GM12801 (cell line): Measurements from ENCODE around the gene RNF212B.

ENCODE experiments used
- TF ChIP-seq, protein P1 (sequence below): IDR thresholded peaks from one replicate; pipeline ENCODE4 v1.5.1; 2011; ENCODE audit warnings: control low read depth; ENCODE audit not compliant: insufficient read length; ENCODE audit errors: extremely low read depth

RNF212B gene

DNA sequence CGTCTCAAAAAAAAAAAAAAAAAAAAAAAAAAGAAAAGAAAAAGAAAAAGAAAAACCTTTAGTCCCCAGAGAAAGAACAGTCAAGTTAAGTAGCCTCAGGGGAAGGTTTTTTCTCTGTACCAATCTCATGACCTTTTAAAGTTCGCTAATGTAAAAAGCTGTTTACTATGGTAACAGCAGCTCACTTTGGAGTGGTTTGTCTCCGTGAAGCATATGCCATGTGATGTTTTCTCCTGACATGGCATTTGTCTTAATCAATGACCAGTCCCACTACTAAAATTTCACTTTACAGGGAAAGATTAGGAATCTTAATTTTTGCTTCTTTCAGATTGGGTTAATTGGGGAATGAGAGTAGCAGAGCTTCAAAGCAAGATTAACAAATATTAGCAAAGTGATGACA lies 4.3 kb downstream of the RNF212B start:
- TF ChIP-seq, protein P1, sequence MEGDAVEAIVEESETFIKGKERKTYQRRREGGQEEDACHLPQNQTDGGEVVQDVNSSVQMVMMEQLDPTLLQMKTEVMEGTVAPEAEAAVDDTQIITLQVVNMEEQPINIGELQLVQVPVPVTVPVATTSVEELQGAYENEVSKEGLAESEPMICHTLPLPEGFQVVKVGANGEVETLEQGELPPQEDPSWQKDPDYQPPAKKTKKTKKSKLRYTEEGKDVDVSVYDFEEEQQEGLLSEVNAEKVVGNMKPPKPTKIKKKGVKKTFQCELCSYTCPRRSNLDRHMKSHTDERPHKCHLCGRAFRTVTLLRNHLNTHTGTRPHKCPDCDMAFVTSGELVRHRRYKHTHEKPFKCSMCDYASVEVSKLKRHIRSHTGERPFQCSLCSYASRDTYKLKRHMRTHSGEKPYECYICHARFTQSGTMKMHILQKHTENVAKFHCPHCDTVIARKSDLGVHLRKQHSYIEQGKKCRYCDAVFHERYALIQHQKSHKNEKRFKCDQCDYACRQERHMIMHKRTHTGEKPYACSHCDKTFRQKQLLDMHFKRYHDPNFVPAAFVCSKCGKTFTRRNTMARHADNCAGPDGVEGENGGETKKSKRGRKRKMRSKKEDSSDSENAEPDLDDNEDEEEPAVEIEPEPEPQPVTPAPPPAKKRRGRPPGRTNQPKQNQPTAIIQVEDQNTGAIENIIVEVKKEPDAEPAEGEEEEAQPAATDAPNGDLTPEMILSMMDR, result no peak

DNA sequence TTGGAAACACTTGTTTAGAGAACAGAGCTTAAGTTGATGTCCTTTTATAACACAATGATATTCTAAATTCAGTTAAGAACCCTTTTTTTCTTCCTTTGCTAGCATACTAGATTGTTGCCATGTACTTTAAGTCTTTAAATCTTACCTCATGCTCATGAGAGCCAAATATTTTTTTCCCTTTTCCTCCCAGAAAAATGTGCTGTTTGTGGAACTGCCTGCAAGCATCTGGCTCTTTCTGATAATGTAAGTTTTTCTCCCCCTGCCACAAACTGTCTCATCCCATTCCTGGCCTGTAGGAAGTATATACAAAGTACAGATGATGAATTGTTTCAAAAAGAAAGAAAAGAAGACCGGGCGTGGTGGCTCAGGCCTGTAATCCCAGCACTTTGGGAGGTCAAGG lies 5.3 kb downstream of the RNF212B start:
- TF ChIP-seq, protein P1, result no peak

DNA sequence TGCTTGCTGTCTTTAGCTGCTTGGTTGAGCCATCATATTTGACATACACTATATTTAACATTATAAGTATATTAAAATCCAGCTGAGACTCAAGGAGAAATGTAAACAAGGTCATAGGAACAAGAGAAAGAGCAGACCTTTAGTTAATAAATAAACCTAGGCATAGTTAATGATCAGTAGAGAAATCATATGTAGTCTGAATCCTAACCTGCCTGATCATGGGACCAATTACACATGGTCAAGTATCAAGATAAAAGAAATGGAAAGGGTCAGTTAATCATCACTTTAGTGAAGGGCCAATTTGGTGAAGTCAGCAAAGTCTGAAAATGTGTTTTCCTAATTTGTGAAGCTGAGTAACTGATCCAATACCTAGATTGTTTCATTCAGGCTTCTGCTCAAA lies 7.5 kb downstream of the RNF212B start:
- TF ChIP-seq, protein P1, result no peak

DNA sequence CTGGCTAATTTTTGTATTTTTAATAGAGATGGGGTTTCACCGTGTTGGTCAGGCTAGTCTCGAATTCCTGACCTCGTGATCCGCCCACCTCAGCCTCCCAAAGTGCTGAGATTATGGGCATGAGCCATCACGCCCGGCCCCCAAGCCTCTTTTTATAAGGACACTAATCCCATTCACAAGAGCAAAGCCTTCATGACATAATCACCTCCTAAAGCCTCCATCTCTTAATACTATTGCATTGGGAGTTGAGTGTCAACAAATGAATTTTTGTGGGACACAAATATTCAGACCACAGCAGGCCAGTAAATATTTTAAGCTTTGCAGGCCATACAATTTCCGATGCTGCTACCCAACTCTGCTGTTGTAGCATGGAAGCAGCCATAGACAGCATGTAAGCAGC lies 10.9 kb downstream of the RNF212B start:
- TF ChIP-seq, protein P1, result no peak

DNA sequence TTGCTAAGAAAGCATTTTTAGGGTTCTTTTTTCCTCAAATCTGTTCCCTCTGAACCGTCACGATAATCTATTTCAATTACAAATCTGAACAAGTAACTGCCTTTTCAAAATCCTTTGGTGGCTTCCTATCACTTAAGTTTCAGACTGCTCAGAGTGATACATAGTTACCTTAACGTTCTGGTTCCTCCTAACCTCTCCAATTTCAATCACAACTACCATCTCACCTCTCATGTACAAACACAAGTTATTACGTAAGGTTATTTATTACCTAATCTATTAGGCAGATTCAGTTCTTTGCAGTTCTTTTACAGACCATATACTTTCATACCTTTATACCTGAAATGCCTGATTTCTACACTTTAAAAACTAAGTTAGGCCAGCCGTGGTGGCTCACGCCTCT lies 12.1 kb downstream of the RNF212B start:
- TF ChIP-seq, protein P1, result no peak

DNA sequence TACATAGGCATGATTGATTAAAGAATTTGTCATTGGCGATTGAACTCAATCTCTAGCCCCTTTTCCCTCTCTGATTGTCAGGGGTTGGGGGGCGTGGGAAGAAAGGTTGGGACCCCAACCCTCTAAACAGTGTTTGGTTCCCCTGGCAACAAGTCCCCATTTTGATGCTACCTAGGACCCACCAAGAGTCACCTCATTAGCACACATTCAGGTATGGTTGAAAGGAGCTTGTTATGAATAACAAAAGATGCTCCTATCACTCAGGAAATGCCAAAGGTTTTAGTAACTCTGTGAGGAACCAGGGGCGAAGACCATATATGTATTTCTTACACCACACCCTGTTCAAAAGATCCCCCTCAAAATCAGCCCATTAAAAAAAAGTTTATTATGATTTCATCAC lies 14.3 kb downstream of the RNF212B start:
- TF ChIP-seq, protein P1, result no peak

DNA sequence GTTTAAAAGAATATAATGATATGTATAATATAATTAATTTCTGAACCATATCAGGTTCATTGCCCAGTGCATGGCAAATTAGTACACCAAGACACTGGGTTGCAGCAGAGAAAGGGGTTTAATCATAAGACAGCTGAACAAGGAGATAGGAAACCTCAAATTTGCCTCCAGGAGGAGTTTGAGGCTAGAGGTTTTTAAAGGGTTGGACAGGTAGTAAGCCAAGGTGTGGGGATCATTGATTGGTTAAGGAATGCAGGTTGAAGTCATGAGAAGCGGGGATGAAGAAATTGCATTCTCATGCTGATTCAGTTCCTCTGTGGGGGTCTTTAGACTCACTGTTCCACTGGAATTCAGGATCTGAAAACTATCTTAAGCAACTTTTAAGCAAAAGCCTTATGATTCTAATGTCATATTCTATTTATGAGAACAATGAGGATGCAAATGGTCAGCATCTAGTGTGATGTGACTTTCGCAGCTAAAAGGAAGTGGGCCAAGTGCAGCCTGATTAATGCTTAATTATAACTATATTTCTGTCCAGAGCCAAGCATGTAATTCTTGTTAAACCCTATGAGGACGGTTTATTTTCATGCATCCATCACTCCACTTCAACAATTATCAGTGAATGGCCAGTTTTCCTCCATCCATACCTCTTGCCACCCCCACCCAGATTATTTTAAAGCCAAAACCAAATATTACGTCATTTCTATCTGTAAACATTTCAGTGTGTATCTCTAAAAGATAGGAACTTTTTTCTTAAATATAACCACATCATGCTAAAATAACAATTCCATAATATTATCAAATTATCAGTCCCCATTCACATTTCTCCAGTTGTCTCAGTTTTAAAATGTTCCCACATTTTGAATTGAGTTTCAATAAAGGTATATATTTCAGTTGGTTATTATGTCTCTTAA lies 14.9 kb downstream of the RNF212B start:
- TF ChIP-seq, protein P1, result no peak
